Measurements from ENCODE around the gene RBM15B. TPM values are rescaled to one million over a fixed set of nuclear protein-coding genes. Genes with fewer than 3 reads are reported as not detected.

RBM15B gene
- total RNA-seq, 1 experiment from 2014 or later = 61.1 TPM

DNA sequence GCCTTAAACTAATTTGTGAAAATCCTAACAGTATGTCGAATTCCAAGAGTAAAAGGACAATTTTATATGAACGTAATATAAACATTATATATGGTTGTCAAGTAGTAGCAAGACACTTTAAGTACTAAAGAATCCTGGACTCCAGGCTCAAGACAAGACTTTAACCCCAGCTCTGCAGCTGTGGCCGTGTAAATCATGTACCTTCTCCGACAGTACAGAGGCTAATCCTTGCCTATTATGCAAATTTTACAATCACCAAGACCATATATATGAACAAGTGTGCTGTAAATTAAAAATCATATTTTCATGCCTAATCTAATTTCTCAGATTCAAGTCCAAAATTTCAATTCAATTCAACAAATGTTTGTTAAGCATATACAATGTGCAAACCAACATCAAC lies 35.8 kb downstream of the RBM15B start:
- H2BK20ac ChIP-seq (ENCODE audit: low read depth, low read length, poor library complexity, severe bottlenecking) = no peak overlapping the region
- H3K23me2 ChIP-seq (ENCODE audit: insufficient read length, low read depth, low read length, poor library complexity, severe bottlenecking) = no peaks in the 10 kb centered on the region
- H3K4me1 ChIP-seq (ENCODE audit: insufficient read depth, low read length) = no peaks in the 10 kb centered on the region
- Mint-ChIP-seq H3K36me3 (ENCODE audit: insufficient read depth in 1 of 3, low read depth in 3 of 3) (peaks cover 10 to 44% (median 28%) of the 10 kb centered on the region in 3 experiments; a peak in 6 of 7 replicates), H3K27me3 (ENCODE audit: low read depth) (no peaks in the 10 kb centered on the region; the same call in 1 of the 2 replicates), H3K4me3 (no peak overlapping the region), H3K4me1 (no peaks in the 10 kb centered on the region), H3K9me3 (no peaks in the 10 kb centered on the region), H3K27ac (no peak overlapping the region)
- H3K79me1 ChIP-seq (ENCODE audit: insufficient read depth, low read depth, low read length, poor library complexity, severe bottlenecking) = no peaks in the 10 kb centered on the region
- H4K5ac ChIP-seq (ENCODE audit: insufficient read length, low read depth, low read length) = no peak overlapping the region
- H3K27ac ChIP-seq (ENCODE audit: insufficient read length, low read depth, low read length) = no peak overlapping the region
- no peak overlapping the region for H3K9ac ChIP-seq (ENCODE audit: extremely low read depth, insufficient read length, low read length)
- H2BK5ac ChIP-seq (ENCODE audit: insufficient read length, low read length) = no peak overlapping the region
- no peak overlapping the region for H3K14ac ChIP-seq (ENCODE audit: insufficient read depth, low read length)
- no peak overlapping the region for H4K91ac ChIP-seq (ENCODE audit: insufficient read length, low read depth, low read length)
- no peak for DNase-seq
- H3K18ac ChIP-seq (ENCODE audit: insufficient read length, low read depth, low read length) = no peak overlapping the region
- no peak overlapping the region for H3K4me2 ChIP-seq (ENCODE audit: insufficient read depth, insufficient read length, low read length)
- H3K23ac ChIP-seq (ENCODE audit: insufficient read length, low read depth, low read length) = no peak overlapping the region
- H3T11ph ChIP-seq (ENCODE audit: low read length) = no peak overlapping the region
- H4K8ac ChIP-seq (replicated peaks; ENCODE audit: insufficient read length, low read depth, low read length) = no peak overlapping the region
- no peak overlapping the region for H3K4ac ChIP-seq (ENCODE audit: low read depth, low read length)
- H4K20me1 ChIP-seq (ENCODE audit: control insufficient read depth, insufficient read depth, insufficient read length) = no peaks in the 10 kb centered on the region
- no peak overlapping the region for H2AFZ ChIP-seq (ENCODE audit: low read length)
- TF ChIP-seq, protein P1, sequence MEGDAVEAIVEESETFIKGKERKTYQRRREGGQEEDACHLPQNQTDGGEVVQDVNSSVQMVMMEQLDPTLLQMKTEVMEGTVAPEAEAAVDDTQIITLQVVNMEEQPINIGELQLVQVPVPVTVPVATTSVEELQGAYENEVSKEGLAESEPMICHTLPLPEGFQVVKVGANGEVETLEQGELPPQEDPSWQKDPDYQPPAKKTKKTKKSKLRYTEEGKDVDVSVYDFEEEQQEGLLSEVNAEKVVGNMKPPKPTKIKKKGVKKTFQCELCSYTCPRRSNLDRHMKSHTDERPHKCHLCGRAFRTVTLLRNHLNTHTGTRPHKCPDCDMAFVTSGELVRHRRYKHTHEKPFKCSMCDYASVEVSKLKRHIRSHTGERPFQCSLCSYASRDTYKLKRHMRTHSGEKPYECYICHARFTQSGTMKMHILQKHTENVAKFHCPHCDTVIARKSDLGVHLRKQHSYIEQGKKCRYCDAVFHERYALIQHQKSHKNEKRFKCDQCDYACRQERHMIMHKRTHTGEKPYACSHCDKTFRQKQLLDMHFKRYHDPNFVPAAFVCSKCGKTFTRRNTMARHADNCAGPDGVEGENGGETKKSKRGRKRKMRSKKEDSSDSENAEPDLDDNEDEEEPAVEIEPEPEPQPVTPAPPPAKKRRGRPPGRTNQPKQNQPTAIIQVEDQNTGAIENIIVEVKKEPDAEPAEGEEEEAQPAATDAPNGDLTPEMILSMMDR (conservative IDR thresholded peaks at IDR 0.05) = no peak
- no peak overlapping the region for H2AK5ac ChIP-seq (ENCODE audit: insufficient read length, low read length)
- WGBS (ENCODE audit: extremely low coverage, insufficient read length, low lambda C conversion rate) = no CpG with 5 or more reads among the region's 4 CpGs
- H3K27me3 ChIP-seq (ENCODE audit: insufficient read depth, low read length) = no peaks in the 10 kb centered on the region
- no peak overlapping the region for H2BK120ac ChIP-seq (ENCODE audit: low read depth, low read length, poor library complexity, severe bottlenecking)
- no peak overlapping the region for H3K56ac ChIP-seq (ENCODE audit: insufficient read length, low read depth, low read length)
- no peaks in the 10 kb centered on the region for H3K79me2 ChIP-seq (ENCODE audit: insufficient read depth, low read length)
- H3K9me3 ChIP-seq (ENCODE audit: control insufficient read depth, low read depth, low read length) = no peaks in the 10 kb centered on the region
- H2BK15ac ChIP-seq (ENCODE audit: low read depth, low read length) = no peak overlapping the region
- H2BK12ac ChIP-seq (ENCODE audit: insufficient read length, low read depth, low read length) = no peak overlapping the region
